MM.1S (cell line): Measurements from ENCODE around the gene DKKL1.

Source experiments
- DNase-seq: peaks from one replicate; pipeline ENCODE4 v3.0.0-alpha.2; 2015
- H2AFZ ChIP-seq: fragments of 300-600 bp; sonication (generic); 2 replicates; pipeline ENCODE4 v1.6.0; 2016; ENCODE audit warnings: antibody characterized with exemption, low read length
- H3F3A ChIP-seq: fragments of 300-600 bp; sonication (generic); 2 replicates; pipeline ENCODE4 v1.6.1; 2016; ENCODE audit warnings: mild to moderate bottlenecking, antibody characterized with exemption, low read length, moderate library complexity, mixed read lengths; ENCODE audit not compliant: insufficient read depth
- H3K27ac ChIP-seq: fragments of 300-600 bp; sonication (generic); 2 replicates; pipeline ENCODE4 v1.5.1; 2016; ENCODE audit warnings: mild to moderate bottlenecking, low read length
- H3K27me3 ChIP-seq: fragments of 300-600 bp; sonication (generic); replicated peaks from 2 replicates; pipeline ENCODE4 v1.6.0; 2016; ENCODE audit warnings: low read length; ENCODE audit not compliant: insufficient read depth
- H3K36me3 ChIP-seq: fragments of 300-600 bp; sonication (generic); replicated peaks from 2 replicates; pipeline ENCODE4 v1.6.1; 2016; ENCODE audit warnings: mild to moderate bottlenecking, low read length, mixed read lengths; ENCODE audit not compliant: insufficient read depth
- H3K4me1 ChIP-seq: fragments of 300-600 bp; sonication (generic); 2 replicates; pipeline ENCODE4 v1.6.1; 2016; ENCODE audit warnings: low read length, mixed read lengths
- H3K4me2 ChIP-seq: fragments of 300-600 bp; sonication (generic); 2 replicates; pipeline ENCODE4 v1.6.0; 2016; ENCODE audit warnings: low read depth, low read length
- H3K4me3 ChIP-seq: fragments of 300-600 bp; sonication (generic); 2 replicates; pipeline ENCODE4 v1.5.1; 2016; ENCODE audit warnings: low read length, mixed read lengths
- H3K79me2 ChIP-seq: fragments of 300-600 bp; sonication (generic); 2 replicates; pipeline ENCODE4 v1.6.1; 2016; ENCODE audit warnings: mixed run types, low read length, mixed read lengths
- H3K9ac ChIP-seq: fragments of 300-600 bp; sonication (generic); 2 replicates; pipeline ENCODE4 v1.6.1; 2016; ENCODE audit warnings: low read length, mixed read lengths
- H3K9me2 ChIP-seq: fragments of 300-600 bp; sonication (generic); replicated peaks from 2 replicates; pipeline ENCODE4 v1.6.1; 2016; ENCODE audit warnings: mild to moderate bottlenecking, low read length, mixed read lengths; ENCODE audit not compliant: insufficient read depth
- H3K9me3 ChIP-seq: fragments of 300-600 bp; sonication (generic); replicated peaks from 2 replicates; pipeline ENCODE4 v1.6.1; 2016; ENCODE audit warnings: mild to moderate bottlenecking, low read length, mixed read lengths; ENCODE audit not compliant: insufficient read depth
- H4K20me1 ChIP-seq: fragments of 300-600 bp; sonication (generic); 2 replicates; pipeline ENCODE4 v1.6.1; 2016; ENCODE audit warnings: mild to moderate bottlenecking, low read length, moderate library complexity, mixed read lengths; ENCODE audit not compliant: insufficient read depth
- EZH2 ChIP-seq: fragments of 300-600 bp; sonication (generic); optimal IDR thresholded peaks from 2 replicates; pipeline ENCODE3; 2017; ENCODE audit warnings: low read depth, mild to moderate bottlenecking, antibody characterized with exemption, low read length, mixed read lengths
- EZH2phosphoT487 ChIP-seq: fragments of 300-600 bp; sonication (generic); IDR thresholded peaks from 2 replicates; pipeline ENCODE4 v1.6.1; 2018; ENCODE audit warnings: antibody characterized with exemption, low read length
- TF ChIP-seq, protein P1 (sequence below): fragments of 300-600 bp; sonication (generic); IDR thresholded peaks from 2 replicates; pipeline ENCODE4 v1.5.1; 2016; ENCODE audit warnings: antibody characterized with exemption, low read length, mixed read lengths

The DKKL1 gene

GRCh38 chr19:49414256-49414655 is 50.6 kb downstream of the DKKL1 start:
- Histone ChIP-seq H3K79me2 (no peaks in the 10 kb centered on the region), H3K4me1 (peaks cover 7% of the 10 kb centered on the region), H3F3A (no peaks in the 10 kb centered on the region), H3K4me3 (no peak overlapping the region), H3K27me3 (peaks cover 64% of the 10 kb centered on the region), H3K9ac (no peak overlapping the region), H4K20me1 (no peaks in the 10 kb centered on the region), H3K36me3 (no peaks in the 10 kb centered on the region), H3K9me2 (no peaks in the 10 kb centered on the region), H3K27ac (no peak overlapping the region), H2AFZ (no peak overlapping the region), H3K4me2 (no peak overlapping the region), H3K9me3 (no peaks in the 10 kb centered on the region)
- DNase-seq = no peak
- no peak for TF ChIP-seq EZH2
- TF ChIP-seq, protein P1, sequence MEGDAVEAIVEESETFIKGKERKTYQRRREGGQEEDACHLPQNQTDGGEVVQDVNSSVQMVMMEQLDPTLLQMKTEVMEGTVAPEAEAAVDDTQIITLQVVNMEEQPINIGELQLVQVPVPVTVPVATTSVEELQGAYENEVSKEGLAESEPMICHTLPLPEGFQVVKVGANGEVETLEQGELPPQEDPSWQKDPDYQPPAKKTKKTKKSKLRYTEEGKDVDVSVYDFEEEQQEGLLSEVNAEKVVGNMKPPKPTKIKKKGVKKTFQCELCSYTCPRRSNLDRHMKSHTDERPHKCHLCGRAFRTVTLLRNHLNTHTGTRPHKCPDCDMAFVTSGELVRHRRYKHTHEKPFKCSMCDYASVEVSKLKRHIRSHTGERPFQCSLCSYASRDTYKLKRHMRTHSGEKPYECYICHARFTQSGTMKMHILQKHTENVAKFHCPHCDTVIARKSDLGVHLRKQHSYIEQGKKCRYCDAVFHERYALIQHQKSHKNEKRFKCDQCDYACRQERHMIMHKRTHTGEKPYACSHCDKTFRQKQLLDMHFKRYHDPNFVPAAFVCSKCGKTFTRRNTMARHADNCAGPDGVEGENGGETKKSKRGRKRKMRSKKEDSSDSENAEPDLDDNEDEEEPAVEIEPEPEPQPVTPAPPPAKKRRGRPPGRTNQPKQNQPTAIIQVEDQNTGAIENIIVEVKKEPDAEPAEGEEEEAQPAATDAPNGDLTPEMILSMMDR = no peak
- no peak for TF ChIP-seq EZH2phosphoT487

DNA sequence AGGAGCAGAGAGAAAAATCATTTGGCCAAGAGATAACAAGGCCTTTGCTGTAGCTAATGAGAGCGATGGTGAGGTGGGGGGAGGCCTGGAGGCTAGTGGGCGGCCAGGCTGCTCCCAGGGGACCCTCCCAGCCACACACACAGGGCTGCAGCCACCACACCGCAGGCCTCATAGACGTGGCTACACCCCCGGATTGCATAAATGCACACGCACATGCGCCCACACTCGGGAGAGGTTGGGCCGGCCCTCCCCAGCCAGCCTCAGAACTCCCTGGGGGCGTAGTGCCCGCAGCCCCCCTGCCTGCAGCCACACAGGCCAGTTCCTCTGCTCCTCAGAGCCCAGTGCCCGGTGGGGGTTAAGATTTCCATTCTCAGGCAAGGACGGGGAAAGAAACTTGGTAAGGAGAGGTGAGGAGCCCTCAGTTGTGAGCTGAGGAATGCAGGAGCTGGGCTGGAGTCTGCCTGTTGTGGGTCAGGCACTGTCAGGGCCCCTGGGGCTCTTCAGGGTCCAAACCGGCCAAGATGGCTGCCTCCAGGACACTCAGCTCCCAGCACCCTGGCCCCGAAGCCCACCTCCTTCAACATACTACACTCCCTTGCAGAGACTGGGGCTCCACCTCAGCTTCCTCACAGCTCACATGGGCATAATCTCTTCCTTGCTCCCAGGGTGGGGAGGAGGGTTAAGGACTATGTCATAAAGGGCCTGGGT is 51.6 kb downstream of the DKKL1 start:
- DNase-seq = no peak

GRCh38 chr19:49415810-49416200 is 52.1 kb downstream of the DKKL1 start:
- H3K4me1 ChIP-seq = no peaks in the 10 kb centered on the region
- no peak overlapping the region for H3K4me2 ChIP-seq
- H3K27me3 ChIP-seq = peaks cover 79% of the 10 kb centered on the region
- no peak overlapping the region for H3K27ac ChIP-seq
- no peaks in the 10 kb centered on the region for H4K20me1 ChIP-seq
- no peaks in the 10 kb centered on the region for H3K9me2 ChIP-seq
- H3K79me2 ChIP-seq = no peaks in the 10 kb centered on the region
- no peak for DNase-seq
- H3K4me3 ChIP-seq = no peak overlapping the region
- TF ChIP-seq EZH2 (no peak), EZH2phosphoT487 (no peak)
- TF ChIP-seq, protein P1 = no peak
- no peaks in the 10 kb centered on the region for H3K36me3 ChIP-seq
- no peaks in the 10 kb centered on the region for H3K9me3 ChIP-seq
- no peak overlapping the region for H2AFZ ChIP-seq
- H3K9ac ChIP-seq = no peak overlapping the region
- H3F3A ChIP-seq = no peaks in the 10 kb centered on the region

More for the DNA sequence above, 51.6 kb downstream of the DKKL1 start:
- H3K9me2 ChIP-seq = no peaks in the 10 kb centered on the region
- TF ChIP-seq, protein P1 = no peak
- no peak for TF ChIP-seq EZH2
- H3K79me2 ChIP-seq = no peaks in the 10 kb centered on the region
- H3K4me1 ChIP-seq = no peaks in the 10 kb centered on the region
- H3K36me3 ChIP-seq = no peaks in the 10 kb centered on the region
- no peaks in the 10 kb centered on the region for H4K20me1 ChIP-seq
- no peaks in the 10 kb centered on the region for H3F3A ChIP-seq
- no peak overlapping the region for H3K9ac ChIP-seq
- no peak overlapping the region for H3K27ac ChIP-seq
- no peak overlapping the region for H3K4me3 ChIP-seq
- peaks cover 74% of the 10 kb centered on the region for H3K27me3 ChIP-seq
- no peak overlapping the region for H3K4me2 ChIP-seq
- no peaks in the 10 kb centered on the region for H3K9me3 ChIP-seq
- H2AFZ ChIP-seq = no peak overlapping the region
